Endothelial cell of umbilical vein (primary cell): ENCODE measurements around the gene CAPN15. TPM values are rescaled to one million over a fixed set of nuclear protein-coding genes. Genes with fewer than 3 reads are reported as not detected.
"Not testable (repeated sequence)": the region's sequence is repeated elsewhere in the genome, so short reads cannot be mapped to it uniquely, and the experiment has no call there.

Source experiments
- BruUV-seq: library from RNA; stranded (reverse); fragments of 400-500 nt; replicated peaks from 2 replicates; lab custom pipeline; 2021; lab: Mats Ljungman, UMichigan
- CTCF ChIA-PET: fragments of 300-600, 350-600 bp; sonication (Branson Sonifier 250); formaldehyde crosslinking; loops from one replicate; lab custom pipeline; 2021; ENCODE audit warnings: antibody characterized with exemption, inconsistent platforms; lab: Charles Lee
- POLR2A ChIA-PET: fragments of 300-600, 350-600 bp; sonication (Branson Sonifier 250); formaldehyde crosslinking; loops from one replicate; lab custom pipeline; 2021; ENCODE audit warnings: antibody characterized with exemption, inconsistent platforms; lab: Charles Lee
- DNase-seq: peaks from one replicate; pipeline ENCODE4 v3.0.0-alpha.2; 2011; ENCODE audit warnings: low read depth, low spot score
- FAIRE-seq: peaks from 2 replicates; lab custom pipeline; 2011; peaks lifted over from hg19 to GRCh38; lab: Jason Lieb, UNC
- H2AFZ ChIP-seq: 2 replicates; pipeline ENCODE4 v1.6.0; 2012; ENCODE audit warnings: low read depth, low read length, control low read depth, inconsistent platforms
- H3K27ac ChIP-seq: 2 replicates; pipeline ENCODE4 v1.5.1; 2011; ENCODE audit warnings: low read depth, mild to moderate bottlenecking, control low read depth, low read length, moderate library complexity; ENCODE audit not compliant: insufficient read depth
- H3K27me3 ChIP-seq, 2 experiments: 2 replicates each; pipeline versions ENCODE4 v1.6.0 to v1.6.1; 2011; ENCODE audit warnings: low read length in 2 of 2, mixed read lengths in 1 of 2; ENCODE audit not compliant: control insufficient read depth in 2 of 2, insufficient read depth in 2 of 2
- H3K36me3 ChIP-seq, 2 experiments: 2 replicates in 1 of 2; 3 replicates in 1 of 2; pipeline ENCODE4 v1.5.1; 2011; ENCODE audit warnings: low read length in 2 of 2, mild to moderate bottlenecking in 1 of 2, moderate library complexity in 1 of 2; ENCODE audit not compliant: control insufficient read depth in 2 of 2, insufficient read depth in 2 of 2; ENCODE audit errors: extremely low read depth in 1 of 2
- H3K4me1 ChIP-seq: 3 replicates; pipeline ENCODE4 v1.5.1; 2011; ENCODE audit warnings: mild to moderate bottlenecking, low read length; ENCODE audit not compliant: control insufficient read depth, insufficient read depth; ENCODE audit errors: extremely low read depth
- H3K4me2 ChIP-seq: 2 replicates; pipeline ENCODE4 v1.6.1; 2011; ENCODE audit warnings: low read length, control low read depth, mixed read lengths; ENCODE audit not compliant: insufficient read depth
- H3K4me3 ChIP-seq, 3 experiments: fragments of 200-600 bp in 1 of 3; sonication (generic), shearing (Covaris generic) in 1 of 3; replicated peaks in 1 of 3; 2 replicates each; pipeline ENCODE4 v1.5.1; 2011 to 2016; ENCODE audit warnings: control low read depth in 3 of 3, low read length in 3 of 3, mild to moderate bottlenecking in 2 of 3, inconsistent platforms in 1 of 3, low read depth in 1 of 3, moderate library complexity in 1 of 3; ENCODE audit not compliant: insufficient read depth in 1 of 3
- H3K79me2 ChIP-seq: 2 replicates; pipeline ENCODE4 v1.6.0; 2012; ENCODE audit warnings: low read length, inconsistent platforms; ENCODE audit not compliant: control insufficient read depth, insufficient read depth
- H3K9ac ChIP-seq: replicated peaks from 2 replicates; pipeline ENCODE3; 2011; ENCODE audit warnings: low read length, control low read depth; ENCODE audit not compliant: insufficient read depth; ENCODE audit errors: extremely low read depth
- H3K9me1 ChIP-seq: replicated peaks from 3 replicates; pipeline ENCODE4 v1.6.0; 2011; ENCODE audit warnings: mild to moderate bottlenecking, low read length; ENCODE audit not compliant: control insufficient read depth, insufficient read depth; ENCODE audit errors: extremely low read depth
- H3K9me3 ChIP-seq: replicated peaks from 2 replicates; pipeline ENCODE4 v1.5.1; 2012; ENCODE audit warnings: low read length, inconsistent platforms; ENCODE audit not compliant: control insufficient read depth, insufficient read depth
- H4K20me1 ChIP-seq: replicated peaks from 2 replicates; pipeline ENCODE3; 2011; ENCODE audit warnings: mild to moderate bottlenecking, low read length; ENCODE audit not compliant: control insufficient read depth, insufficient read depth; ENCODE audit errors: extremely low read depth
- EZH2 ChIP-seq: IDR thresholded peaks from 2 replicates; pipeline ENCODE4 v1.6.1; 2012; ENCODE audit warnings: borderline replicate concordance, low read depth, mild to moderate bottlenecking, moderate library complexity, low read length, inconsistent platforms; ENCODE audit not compliant: severe bottlenecking
- FOS ChIP-seq: IDR thresholded peaks from 2 replicates; pipeline ENCODE4 v1.6.1; 2011; ENCODE audit warnings: mild to moderate bottlenecking, low read length, moderate library complexity, borderline replicate concordance; ENCODE audit not compliant: insufficient read depth
- GATA2 ChIP-seq: IDR thresholded peaks from 2 replicates; pipeline ENCODE4 v1.7.0; 2011; ENCODE audit warnings: low read depth, mild to moderate bottlenecking, moderate library complexity, mixed read lengths, low read length; ENCODE audit not compliant: insufficient read length, insufficient read depth
- JUN ChIP-seq: IDR thresholded peaks from 2 replicates; pipeline ENCODE4 v1.6.1; 2011; ENCODE audit warnings: borderline replicate concordance, low read depth; ENCODE audit not compliant: insufficient read length, insufficient read depth
- MYC ChIP-seq: IDR thresholded peaks from one replicate; pipeline ENCODE4 v1.6.1; 2011; ENCODE audit warnings: mild to moderate bottlenecking, low read depth, low read length
- POLR2A ChIP-seq: IDR thresholded peaks from 2 replicates; pipeline ENCODE4 v1.6.1; 2012; ENCODE audit warnings: low read depth, mild to moderate bottlenecking, control low read depth, low read length
- POLR2AphosphoS5 ChIP-seq: IDR thresholded peaks from 2 replicates; pipeline ENCODE4 v1.6.1; 2012; ENCODE audit warnings: low read depth, mild to moderate bottlenecking, control low read depth, low read length, moderate library complexity; ENCODE audit not compliant: insufficient read depth
- dilution Hi-C: fragments of 300-500 bp; cut with MboI; formaldehyde crosslinking; loops from one replicate; pipeline ENCODE4 v1.15.0; 2019; ENCODE audit warnings: low sequenced_read_pairs; ENCODE audit not compliant: extremely low pct_ligation_motif_present
- intact Hi-C: fragments of 100-400 bp; cut with micrococcal nuclease; formaldehyde crosslinking; loops from one replicate; pipeline ENCODE4 v1.10.0; 2022
- polyA plus RNA-seq, 4 experiments: library from polyadenylated mRNA; depleted of rRNA in 3 of 4; stranded (reverse) in 3 of 4; unstranded in 1 of 4; fragments of >200 nt; gene quantifications; 2 replicates each; pipeline versions ENCODE4 v1.2.1 to v1.2.3, GENCODE V29; 2011 to 2012; ENCODE audit warnings: missing spikeins in 1 of 4
- total RNA-seq: library from RNA; stranded (reverse); gene quantifications from 2 replicates; pipeline ENCODE4 v1.2.3, GENCODE V29; 2021
- TF ChIP-seq, protein P1 (sequence below), 2 donors: IDR thresholded peaks; 1 replicate in 1 of 2; 2 replicates in 1 of 2; pipeline ENCODE4 v1.5.1; 2011; ENCODE audit warnings: low read length in 2 of 2, mild to moderate bottlenecking in 2 of 2, moderate library complexity in 2 of 2, control low read depth in 1 of 2, inconsistent platforms in 1 of 2, low read depth in 1 of 2; ENCODE audit not compliant: insufficient read depth in 1 of 2; ENCODE audit errors: extremely low read depth in 1 of 2
- TF ChIP-seq, protein P2 (sequence below): IDR thresholded peaks from 2 replicates; pipeline ENCODE4 v1.6.1; 2011; ENCODE audit not compliant: insufficient read depth, insufficient read length

Gene CAPN15
- total and polyA plus RNA-seq, 2 donors (not counting 3 experiments of a cell fraction or from before 2014, with no cell fraction given): 33.9 to 65.0 TPM

- Histone ChIP-seq H3K4me2 (no peak overlapping the region), H3K79me2 (peaks cover 13% of the 10 kb centered on the region), H3K27me3 (no peaks in the 10 kb centered on the region), H3K4me3 (no peak overlapping the region), H3K36me3 (peaks cover 0 to 3% of the 10 kb centered on the region in 2 experiments), H2AFZ (no peak overlapping the region), H3K27ac (no peak overlapping the region), H4K20me1 (no peaks in the 10 kb centered on the region), H3K4me1 (no peaks in the 10 kb centered on the region), H3K9ac (no peak overlapping the region), H3K9me1 (no peaks in the 10 kb centered on the region), H3K9me3 (no peaks in the 10 kb centered on the region)
- FAIRE-seq (no peak), DNase-seq (no peak)
- TF ChIP-seq JUN (no peak), POLR2AphosphoS5 (no peak), EZH2 (no peak), GATA2 (no peak), MYC (no peak), FOS (no peak), POLR2A (no peak)
- TF ChIP-seq, protein P1, sequence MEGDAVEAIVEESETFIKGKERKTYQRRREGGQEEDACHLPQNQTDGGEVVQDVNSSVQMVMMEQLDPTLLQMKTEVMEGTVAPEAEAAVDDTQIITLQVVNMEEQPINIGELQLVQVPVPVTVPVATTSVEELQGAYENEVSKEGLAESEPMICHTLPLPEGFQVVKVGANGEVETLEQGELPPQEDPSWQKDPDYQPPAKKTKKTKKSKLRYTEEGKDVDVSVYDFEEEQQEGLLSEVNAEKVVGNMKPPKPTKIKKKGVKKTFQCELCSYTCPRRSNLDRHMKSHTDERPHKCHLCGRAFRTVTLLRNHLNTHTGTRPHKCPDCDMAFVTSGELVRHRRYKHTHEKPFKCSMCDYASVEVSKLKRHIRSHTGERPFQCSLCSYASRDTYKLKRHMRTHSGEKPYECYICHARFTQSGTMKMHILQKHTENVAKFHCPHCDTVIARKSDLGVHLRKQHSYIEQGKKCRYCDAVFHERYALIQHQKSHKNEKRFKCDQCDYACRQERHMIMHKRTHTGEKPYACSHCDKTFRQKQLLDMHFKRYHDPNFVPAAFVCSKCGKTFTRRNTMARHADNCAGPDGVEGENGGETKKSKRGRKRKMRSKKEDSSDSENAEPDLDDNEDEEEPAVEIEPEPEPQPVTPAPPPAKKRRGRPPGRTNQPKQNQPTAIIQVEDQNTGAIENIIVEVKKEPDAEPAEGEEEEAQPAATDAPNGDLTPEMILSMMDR (IDR thresholded peaks at IDR 0.05; ENCODE audit: extremely low read depth in 1 of 2, insufficient read depth in 1 of 2, low read depth in 1 of 2, low read length in 2 of 2): no peak
- TF ChIP-seq, protein P2, sequence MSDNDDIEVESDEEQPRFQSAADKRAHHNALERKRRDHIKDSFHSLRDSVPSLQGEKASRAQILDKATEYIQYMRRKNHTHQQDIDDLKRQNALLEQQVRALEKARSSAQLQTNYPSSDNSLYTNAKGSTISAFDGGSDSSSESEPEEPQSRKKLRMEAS: no peak
- dilution Hi-C loops: no loop called here
- intact Hi-C loops: no loop called here
- CTCF ChIA-PET: no interaction called here
- POLR2A ChIA-PET: no interaction called here
- BruUV-seq: no TSS peak
These were observed 69.2 kb downstream of the CAPN15 start for GRCh38 chr16:596736-597060.

DNA sequence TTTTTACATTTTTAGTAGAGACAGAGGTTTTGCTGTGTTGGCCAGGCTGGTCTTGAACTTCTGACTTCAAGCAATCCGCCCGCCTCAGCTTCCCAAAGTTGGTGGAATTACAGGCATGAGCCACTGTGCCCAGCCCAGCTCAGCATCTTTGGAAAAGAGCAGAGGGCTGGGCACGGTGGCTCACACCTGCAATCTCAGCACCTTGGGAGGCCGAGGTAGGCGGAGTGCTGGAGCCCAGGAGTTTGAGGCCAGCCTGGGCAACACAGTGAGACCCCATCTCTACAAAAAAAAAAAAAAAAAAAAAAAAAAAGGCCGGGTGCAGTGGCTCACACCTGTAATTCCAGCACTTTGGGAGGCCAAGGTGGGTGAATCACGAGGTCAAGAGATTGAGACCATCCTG lies 70.1 kb downstream of the CAPN15 start:
- H3K79me2 ChIP-seq, H3K4me2 ChIP-seq, BruUV-seq, H3K9ac ChIP-seq, H3K9me1 ChIP-seq, DNase-seq, H2AFZ ChIP-seq, H3K9me3 ChIP-seq, H3K4me1 ChIP-seq, H3K27ac ChIP-seq, dilution Hi-C loops, H3K4me3 ChIP-seq, H4K20me1 ChIP-seq, H3K36me3 ChIP-seq, intact Hi-C loops, FAIRE-seq, H3K27me3 ChIP-seq: not testable (repeated sequence)
- ChIA-PET POLR2A (interaction anchor here (0.6 kb wide), 1 partner anchor 21 kb away, joined by 4 read pairs; no protein-coding TSS in a partner anchor), CTCF (interaction anchor here (2.2 kb wide), 1 partner anchor 12 kb away, joined by 9 read pairs; no protein-coding TSS in a partner anchor)
